SIG-M5 (cell line): ENCODE results near the gene ALCAM.

ENCODE experiments used
- DNase-seq: peaks from one replicate; lab custom pipeline; 2025; lab: John Stamatoyannopoulos, UW

Gene ALCAM

GRCh38 chr3:105532251-105532650 is 165.5 kb downstream of the ALCAM start:
- no peak for DNase-seq

- no peak for DNase-seq
Observed at GRCh38 chr3:105533960-105534359, 167.3 kb downstream of the ALCAM start.

GRCh38 chr3:105534491-105534890 is 167.8 kb downstream of the ALCAM start:
- no peak for DNase-seq

DNA sequence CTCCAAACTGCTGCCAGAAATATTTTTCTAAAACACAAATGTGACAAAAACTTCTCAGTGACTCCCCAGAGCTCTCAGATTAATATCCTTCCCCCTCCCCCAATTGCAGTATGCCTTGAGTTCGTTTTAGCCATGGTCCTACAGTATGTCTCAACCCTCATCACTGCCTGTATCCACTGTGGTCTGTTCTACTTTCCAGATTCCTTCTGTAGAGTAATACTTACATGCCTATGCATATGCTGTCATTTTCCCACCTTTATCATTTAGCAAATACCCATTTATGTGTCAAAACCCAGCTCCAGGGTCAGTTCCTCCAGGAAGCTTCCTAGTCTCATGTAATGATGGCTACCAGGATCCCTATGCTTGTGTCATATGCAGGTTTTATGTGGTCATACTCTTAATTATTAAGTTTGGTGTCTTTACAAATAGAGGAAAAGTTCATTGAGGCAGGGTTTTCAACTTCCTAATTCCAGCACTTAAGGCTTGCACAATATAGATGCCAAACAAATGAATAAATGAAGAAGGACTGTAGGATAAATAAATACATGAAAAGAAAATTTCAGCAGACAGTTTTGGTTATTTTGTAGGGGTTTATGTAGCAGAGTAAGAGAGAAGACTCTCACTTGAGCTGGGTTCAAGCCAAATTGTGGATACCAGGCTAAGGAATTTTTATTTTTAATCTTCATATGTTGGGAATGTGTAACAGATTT is 170.8 kb downstream of the ALCAM start:
- no peak for DNase-seq

DNA sequence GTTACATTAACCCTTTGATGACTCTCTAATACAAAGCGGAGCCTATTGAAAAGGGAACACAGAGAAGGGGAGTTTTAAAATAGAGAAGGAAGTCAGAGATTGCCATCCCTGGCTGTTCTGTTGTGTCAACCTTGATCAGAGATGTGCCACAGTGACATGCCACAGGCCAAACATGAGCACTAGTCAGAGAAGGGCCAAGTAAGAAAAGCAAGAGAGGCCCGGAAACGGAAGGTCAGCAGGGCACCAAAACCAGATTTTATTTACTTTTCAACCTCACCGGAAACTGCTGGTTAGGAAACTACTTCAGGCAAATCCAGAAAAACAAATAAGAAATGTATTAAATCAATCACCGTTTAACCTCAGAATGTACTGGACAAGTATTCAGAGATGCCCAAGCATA is 171.8 kb downstream of the ALCAM start:
- DNase-seq, result no peak

DNA sequence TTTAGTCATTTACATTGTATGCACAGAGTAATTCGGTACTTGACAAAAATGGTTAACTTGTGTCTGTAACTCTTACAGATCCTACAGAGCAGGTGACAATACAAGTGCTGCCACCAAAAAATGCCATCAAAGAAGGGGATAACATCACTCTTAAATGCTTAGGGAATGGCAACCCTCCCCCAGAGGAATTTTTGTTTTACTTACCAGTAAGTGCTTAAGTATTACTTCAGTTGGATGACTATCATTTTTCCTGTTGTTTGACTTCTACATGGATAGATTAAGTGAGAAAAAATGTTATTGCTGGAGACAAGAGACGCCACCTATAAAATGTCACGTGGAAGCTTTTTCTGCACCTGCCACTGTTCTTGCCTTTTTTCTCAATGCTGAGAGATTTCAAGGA is 173.2 kb downstream of the ALCAM start:
- DNase-seq, result no peak

DNA sequence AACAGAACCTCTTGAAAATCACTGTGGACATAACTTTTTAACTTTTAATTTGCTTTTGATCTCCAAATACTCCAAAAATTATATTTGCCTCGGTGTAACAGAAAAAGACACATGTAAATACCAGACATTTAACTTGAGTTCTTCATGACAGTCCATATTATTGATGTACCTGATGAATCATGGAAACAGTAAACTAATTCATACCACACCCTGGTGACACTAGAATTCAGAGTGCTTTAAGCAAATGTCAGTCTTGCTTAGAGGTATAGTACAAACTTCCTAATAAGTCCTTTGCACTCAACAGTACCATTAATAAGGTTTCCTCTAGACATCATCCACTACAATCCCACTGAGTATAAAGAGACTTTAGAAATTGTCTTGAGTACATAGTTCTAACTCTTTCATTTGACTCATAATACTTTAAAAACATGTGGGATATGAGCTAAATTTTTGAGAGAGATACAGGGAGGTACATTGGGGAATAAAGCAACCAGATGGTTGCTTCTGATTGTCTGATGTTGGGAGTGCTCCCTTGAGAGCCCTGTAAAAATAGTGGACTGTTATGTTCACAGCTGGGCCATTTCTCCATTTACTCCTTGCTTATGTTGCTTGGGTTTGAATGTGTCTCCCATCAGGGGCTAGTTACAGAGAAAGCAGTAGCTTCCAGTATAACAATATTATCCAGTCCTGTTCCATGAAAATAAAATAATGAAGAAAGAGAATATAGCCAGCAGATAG is 175.7 kb downstream of the ALCAM start:
- no peak for DNase-seq

GRCh38 chr3:105545051-105545450 is 178.3 kb downstream of the ALCAM start:
- no peak for DNase-seq

DNA sequence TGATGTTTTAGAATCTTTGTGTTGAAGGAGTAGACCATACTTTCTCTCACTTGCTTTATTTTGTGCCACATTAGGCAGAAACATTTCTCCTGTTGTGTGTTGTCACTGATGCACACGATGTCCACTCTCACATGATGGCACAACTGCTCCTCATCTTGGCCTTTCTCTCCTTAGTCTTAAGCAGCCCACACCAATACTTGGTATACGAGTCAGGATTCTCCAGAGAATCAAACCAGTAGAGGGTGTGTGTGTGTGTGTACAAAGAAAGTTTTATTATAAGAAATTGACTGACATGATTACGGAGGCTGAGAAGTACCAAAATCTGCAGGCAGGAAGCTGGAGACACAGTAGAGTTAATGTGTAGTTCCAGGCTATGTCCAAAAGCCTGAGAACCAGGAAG is 187.1 kb downstream of the ALCAM start:
- no peak for DNase-seq

DNA sequence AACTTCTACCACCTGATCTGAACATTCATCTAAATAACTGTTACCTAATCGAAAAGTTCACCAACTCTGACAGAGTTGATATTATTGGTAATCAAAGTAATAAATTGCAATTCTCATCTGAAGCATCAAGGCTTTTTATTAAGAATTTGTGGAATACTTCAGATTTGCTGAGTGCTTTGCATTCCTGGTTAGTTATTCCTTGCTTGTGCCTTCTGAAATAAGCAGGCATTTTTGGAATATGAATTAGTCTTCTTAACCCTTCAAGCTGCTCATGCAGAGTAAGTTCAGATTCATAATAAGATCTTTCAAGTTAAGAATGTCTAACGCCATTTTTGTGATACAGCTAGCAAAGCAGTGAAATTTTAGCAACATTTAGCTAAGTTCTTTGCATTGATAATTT is 188.5 kb downstream of the ALCAM start:
- DNase-seq, result no peak

- no peak for DNase-seq
Observed at GRCh38 chr3:105559856-105560255, 193.1 kb downstream of the ALCAM start.

- no peak for DNase-seq
Observed at GRCh38 chr3:105561876-105562275, 195.2 kb downstream of the ALCAM start.

- DNase-seq, result no peak
Observed at GRCh38 chr3:105564546-105565288, 198.0 kb downstream of the ALCAM start.

DNA sequence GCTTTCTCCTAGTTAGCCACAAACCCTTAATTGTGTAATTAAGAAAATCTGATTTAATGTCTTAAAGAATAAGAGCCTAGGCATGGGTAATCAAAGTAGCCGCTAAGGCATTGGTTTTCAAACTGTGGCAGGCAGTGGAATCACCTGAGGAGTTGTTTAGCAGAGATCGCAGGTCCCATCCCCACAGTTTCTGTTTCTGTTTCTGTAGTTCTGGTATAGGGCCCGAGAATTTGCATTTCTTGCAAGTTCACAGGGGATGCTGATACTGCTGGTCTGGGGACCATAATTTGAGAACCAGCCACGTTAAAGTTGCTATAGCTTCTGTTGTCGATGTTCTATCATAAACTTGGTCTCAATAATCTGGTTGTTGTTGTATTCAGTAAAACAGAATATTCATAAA is 204.3 kb downstream of the ALCAM start:
- no peak for DNase-seq

DNA sequence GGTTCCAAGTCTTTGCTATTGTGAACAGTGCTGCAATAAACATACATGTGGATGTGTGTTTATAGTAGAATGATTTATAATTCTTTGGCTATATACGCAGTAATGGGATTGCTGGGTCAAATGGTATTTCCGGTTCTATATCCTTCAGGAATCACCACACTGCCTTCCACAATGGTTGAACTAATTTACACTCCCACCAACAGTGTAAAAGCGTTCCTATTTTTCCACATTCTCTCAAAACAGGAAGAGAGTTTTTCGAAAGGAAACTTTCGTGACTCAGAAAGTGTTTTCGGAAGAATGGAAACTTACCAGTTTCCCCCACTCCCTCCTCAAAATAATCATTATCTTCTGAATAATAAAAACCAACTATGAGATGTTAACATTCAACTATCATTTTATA is 205.8 kb downstream of the ALCAM start:
- DNase-seq, result no peak

- no peak for DNase-seq
Observed at GRCh38 chr3:105579439-105579838, 212.7 kb downstream of the ALCAM start.

- DNase-seq, result no peak
Observed at GRCh38 chr3:105580296-105580965, 213.7 kb downstream of the ALCAM start.

GRCh38 chr3:105582015-105582414 is 215.3 kb downstream of the ALCAM start:
- no peak for DNase-seq

- no peak for DNase-seq
Observed at GRCh38 chr3:105584003-105584790, 217.5 kb downstream of the ALCAM start.

- no peak for DNase-seq
Observed at GRCh38 chr3:105593315-105593714, 226.6 kb downstream of the ALCAM start.

DNA sequence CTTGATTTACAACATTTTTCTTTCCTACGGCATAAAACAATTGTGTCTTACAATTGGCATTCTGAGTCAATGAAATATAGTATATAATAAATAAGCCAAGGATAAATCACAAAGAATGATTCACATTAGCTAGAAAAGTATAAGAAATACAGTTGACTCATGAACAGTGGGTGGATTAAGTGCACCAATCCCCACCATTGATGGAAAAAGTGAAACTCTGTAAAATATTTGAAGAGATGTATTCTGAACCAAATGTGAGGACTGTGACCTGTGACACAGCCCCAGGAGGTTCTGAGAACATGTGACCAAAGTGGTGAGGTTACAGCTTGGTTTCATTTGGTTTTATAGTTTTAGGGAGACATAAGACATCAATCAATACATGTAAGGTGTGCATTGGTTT is 227.5 kb downstream of the ALCAM start:
- no peak for DNase-seq
